NCI-H146 treated with DMSO at 0.1 percent for 48 hours (cell line): ENCODE results near the gene HSFX4.
"Not testable (repeated sequence)": the region's sequence is repeated elsewhere in the genome, so short reads cannot be mapped to it uniquely, and the experiment has no call there.

ENCODE experiments used
- DNase-seq: peaks from one replicate; lab custom pipeline; 2025; ENCODE audit not compliant: unreplicated experiment; lab: John Stamatoyannopoulos, UW

The HSFX4 gene, protein sequence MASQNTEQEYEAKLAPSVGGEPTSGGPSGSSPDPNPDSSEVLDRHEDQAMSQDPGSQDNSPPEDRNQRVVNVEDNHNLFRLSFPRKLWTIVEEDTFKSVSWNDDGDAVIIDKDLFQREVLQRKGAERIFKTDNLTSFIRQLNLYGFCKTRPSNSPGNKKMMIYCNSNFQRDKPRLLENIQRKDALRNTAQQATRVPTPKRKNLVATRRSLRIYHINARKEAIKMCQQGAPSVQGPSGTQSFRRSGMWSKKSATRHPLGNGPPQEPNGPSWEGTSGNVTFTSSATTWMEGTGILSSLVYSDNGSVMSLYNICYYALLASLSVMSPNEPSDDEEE

GRCh38 chrX:149929400-149929799 lies at the start of gene HSFX4:
HSFX4 (plus strand) TSS chrX:149929573; CDS start chrX:149929645, 72 bp downstream.
- DNase-seq = not testable (repeated sequence)

DNA sequence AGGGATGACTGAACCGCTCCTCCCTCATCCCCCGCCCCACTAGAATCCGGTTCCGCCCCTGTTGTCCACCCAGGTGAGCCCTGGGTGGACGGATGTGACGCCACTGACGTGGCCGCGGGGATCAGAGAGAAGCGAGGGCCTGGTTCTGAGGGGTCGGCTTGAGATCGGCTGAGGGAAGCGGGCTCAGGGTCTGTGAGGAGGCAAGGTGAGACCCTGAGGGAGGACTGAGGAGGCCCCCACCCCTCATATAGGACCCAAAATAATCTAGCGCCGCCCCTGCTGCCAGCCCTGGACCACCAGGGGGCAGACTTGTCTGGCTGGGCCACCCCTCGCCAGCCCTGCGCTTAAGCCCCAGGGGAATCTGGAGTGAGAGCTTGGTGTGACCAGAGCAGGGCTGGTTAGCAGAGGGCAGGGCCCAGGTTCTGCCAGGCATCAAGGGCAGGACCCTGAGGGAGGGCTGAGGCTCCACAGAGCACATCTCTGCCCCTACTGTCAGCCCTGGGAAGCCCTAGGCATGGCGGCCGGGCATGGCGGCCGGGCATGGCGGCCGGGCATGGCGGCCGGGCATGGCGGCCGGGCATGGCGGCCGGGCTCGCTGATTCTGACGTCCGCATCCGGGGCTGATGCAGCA lies 48.2 kb upstream of the HSFX4 start, which contains the start of gene MAGEA8:
Gene MAGEA8, plus strand, starts transcription at position 103 of the 631 bp plus-strand sequence. CDS start 3,090 bp downstream, outside the sequence.
- peak; percentile 38 for DNase-seq

- DNase-seq = not testable (repeated sequence)
These were observed 38.5 kb upstream of the HSFX4 start for GRCh38 chrX:149890828-149891227.

- no peak for DNase-seq
These were observed 30.8 kb upstream of the HSFX4 start for GRCh38 chrX:149898554-149898953.

- no peak for DNase-seq
These were observed 25.3 kb upstream of the HSFX4 start for GRCh38 chrX:149903889-149904748.

GRCh38 chrX:149908308-149908707 lies 21.1 kb upstream of the HSFX4 start:
- DNase-seq = no peak

DNA sequence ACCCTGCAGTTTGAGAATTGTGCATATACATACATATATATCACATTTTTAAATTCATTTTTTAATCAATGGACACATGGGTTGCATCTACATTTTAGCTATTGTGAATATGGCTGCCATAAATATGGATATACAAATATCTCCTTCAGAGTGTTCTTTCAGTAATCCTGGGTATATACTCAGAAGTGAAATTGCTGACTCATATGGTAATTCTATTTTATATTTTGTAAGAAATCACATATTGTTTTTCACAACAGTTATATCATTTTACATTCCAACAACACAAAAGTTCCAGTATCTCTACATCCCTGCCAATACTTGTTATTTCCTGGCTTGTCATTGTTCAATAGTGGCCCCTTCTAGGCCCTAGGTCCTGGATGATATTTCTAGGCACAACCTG lies 20.6 kb upstream of the HSFX4 start:
- DNase-seq = no peak

DNA sequence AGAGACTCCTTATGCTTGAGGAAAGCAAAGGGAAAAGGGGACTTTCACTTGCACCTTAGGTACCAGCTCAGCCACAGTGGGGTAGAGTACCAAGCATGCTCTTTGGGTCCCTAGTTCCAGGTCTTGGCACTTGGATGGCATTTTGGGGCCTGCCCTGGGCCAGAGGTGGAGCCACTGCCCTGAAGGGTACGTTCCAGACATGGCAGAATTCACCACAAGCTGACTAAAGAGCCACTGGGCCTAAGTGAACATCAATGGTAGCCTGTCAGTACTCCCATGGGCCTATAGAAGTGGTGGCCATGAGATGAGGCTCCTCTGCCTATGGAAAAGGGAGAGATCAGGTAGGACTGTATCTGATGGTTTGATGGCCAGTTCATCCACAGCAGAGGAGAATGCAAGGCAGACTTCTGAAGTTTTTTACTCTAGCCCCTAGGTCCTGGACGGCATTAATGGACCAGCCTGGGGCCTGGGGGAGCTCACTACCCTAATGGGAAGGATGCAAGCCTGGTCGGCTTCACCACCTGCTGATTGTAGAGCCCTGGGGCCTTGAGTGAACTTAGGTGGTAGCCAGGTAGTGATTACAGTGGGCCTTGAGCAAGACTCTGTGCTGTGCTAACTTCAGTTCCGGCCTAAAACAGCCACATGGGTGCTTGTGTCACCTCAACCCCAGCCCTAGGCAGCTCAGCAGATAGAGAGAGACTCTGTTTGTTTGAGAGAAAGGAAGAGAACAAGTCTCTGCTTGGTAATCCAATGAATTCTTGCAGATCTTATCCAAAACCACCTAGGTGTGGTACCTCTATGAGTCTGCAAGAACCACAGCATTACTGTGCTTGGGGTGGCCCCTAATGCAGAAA lies 19.8 kb upstream of the HSFX4 start:
- no peak for DNase-seq

DNA sequence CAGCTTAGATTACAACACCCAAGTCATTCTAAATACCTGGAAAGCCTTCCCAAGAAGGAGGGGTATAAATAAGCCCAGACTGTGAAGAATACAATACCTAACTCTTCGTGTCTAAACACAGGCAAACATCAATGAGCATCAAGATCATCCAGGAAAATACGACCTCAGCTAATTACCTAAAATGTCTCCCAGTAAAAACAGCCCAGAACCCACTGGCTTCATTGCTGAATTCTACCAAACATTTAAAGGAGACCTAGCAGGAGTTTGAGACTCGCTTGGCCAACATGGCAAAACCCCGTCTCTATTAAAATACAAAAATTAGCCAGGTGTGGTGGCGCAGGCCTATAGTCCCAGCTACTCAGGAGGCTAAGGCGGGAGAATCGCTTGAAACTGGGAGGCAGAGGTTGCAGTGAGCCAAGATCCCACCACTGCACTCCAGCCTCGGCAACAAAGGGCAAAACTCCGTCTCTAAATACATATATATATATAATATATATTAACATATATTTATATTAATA lies 19.1 kb upstream of the HSFX4 start:
- no peak for DNase-seq

DNA sequence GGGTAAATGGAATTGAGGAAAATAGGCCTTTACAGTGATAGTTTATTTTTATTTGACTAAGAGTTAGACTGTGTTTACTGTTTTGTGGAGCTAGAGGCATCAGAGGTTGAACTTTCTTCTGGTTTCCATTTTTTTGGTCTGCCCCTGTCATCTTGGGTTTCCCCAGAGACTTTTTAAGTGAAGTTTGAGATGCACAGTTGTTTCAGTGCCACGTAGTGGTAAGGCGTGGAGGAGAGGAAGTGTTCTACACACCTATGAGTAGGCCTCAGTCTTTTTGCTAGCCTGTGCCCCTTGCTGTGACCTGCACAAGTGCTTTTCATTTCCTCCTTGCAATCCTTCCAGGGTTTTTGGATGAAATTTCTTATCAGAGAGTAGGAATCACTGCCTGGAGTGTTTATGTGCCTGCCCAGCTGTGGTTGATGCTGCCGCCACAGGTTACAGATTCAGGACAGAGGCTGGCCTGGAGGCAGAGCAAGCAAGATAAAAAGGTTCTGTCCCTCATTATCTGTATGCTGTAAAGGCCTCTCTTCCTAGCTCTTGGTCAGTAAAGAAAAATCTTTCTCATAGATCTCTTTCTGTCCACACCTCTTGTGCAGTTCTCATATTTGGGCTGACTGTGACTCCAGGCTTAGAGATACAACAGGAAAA lies 12.5 kb upstream of the HSFX4 start:
- DNase-seq = no peak

- DNase-seq = not testable (repeated sequence)
These were observed 5.5 kb upstream of the HSFX4 start for GRCh38 chrX:149923836-149924235.

GRCh38 chrX:149924434-149924833 lies 4.9 kb upstream of the HSFX4 start:
- not testable (repeated sequence) for DNase-seq

DNA sequence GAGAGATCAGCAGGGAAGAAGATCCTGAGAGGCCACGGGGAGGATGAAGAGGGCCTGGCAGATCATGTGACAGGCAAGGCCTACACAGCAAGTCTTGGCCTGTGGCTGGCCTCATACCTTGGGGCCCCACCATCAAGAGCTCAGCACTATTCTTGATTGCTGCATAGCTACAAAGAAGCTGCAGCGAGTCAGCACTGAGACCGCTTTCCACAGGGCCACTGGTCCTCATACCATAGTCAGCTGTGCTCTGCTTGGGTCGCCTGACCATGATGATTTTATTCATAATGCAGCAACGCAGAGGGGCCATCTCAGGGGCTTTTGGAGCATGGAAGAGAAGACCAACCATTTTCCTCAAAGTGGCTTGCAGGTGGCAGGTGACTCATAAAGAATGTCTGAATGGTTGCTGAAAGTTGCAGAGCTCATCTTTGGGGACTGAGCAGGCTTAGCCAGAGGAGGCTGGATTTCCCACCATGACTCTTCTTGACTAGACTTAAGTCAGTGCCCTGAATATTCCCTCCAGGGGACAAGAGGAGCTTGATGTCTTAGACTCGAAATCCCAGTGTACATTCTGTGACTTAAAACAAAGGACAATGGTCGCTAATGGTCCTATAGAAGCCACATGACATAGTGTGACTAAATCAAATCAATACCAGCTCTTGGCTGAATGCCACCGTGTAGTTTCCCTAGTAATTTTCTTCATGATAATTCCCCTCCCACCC lies 2.0 kb upstream of the HSFX4 start:
- not testable (repeated sequence) for DNase-seq

DNA sequence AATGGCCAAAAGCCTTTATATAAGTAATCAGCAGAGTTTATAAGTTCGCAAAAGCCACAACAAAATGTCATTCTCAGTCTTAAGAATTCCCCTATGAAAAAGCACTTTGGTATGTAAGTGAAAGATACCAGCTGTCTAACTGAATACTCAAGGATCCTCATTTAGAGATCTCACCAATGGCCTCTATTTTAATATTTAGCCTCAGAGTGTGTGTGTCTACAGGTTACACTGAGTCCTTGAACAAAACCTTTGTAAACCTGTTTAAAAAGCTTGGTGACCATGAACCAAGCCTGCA lies 1.5 kb upstream of the HSFX4 start:
- DNase-seq = not testable (repeated sequence)

DNA sequence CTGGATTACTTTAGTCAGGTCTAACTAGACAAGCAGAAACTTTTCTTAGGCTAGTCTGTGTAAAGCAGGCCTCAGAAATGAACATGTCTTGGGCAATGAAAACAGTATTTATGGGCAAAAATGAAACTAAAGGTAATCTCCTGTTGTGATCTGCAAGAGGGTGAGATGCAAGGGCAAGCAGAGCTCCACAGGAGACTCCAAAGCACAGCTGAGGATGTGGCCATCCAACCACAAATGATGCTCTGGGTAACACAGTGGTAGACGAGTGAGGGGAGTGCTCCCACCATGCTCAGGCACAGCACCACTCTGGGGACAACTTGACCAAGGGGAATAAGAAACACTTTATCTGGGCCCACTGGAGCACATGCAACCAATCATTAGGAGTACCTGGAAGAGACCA lies 738 bp upstream of the HSFX4 start:
- not testable (repeated sequence) for DNase-seq

DNA sequence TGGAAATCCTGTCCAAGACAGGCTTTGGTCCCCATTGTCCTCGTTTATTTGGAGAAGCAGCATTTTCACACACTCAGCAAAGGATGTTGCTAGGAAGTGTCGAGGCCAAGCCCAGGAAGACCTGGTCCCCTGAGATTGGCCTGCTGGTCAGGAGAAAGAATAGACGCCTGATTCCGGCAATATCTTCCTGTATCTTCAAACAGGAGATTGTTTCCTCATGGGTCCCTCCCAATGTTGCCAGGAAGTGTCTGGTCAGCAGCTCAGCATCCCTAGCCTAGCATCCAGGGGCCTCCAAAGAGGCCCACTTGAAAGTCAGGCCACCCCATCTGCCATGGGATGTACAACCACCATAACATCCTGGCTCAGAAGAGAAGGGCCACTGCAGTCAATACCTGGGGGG lies 2.0 kb downstream of the HSFX4 start:
- DNase-seq = not testable (repeated sequence)

DNA sequence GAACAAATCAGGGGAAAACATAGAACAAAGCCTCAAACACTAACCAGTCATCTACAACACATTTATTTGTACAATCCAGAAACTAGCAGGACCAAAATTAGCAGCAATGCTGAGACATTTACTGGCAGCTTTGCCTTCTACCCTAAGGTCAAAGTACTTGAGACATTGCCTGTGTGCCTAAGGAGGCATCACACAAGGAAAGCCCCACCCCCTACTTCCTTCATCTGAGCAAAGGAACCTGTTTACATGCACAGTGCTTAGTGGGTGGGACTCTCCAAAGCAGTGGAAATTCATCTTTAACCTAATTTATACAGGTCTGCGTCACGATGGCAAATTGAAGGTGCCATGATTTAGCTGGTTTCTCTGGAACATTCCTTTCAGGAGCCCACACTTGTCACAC lies 2.8 kb downstream of the HSFX4 start:
- not testable (repeated sequence) for DNase-seq

- not testable (repeated sequence) for DNase-seq
These were observed 3.6 kb downstream of the HSFX4 start for GRCh38 chrX:149932970-149933369.

DNA sequence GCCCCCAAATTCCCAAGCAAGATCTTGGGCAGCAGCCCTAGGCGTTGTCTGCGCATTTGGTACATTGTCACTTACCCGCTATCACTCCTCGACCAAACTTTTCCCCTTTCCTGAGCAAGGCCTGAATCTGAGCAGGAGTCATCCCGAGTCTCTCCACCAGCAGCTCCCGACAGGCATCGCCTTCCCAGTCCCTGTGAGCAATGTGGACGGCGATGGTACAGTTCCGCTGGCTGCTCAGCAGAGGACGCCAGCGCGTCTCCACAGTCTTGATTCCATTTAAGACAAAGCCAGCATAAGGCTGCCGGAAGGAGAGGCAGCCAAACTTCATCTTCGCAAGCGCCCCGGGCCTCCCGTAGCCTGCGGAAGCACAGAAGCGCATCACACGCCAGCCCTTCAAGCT lies 4.2 kb downstream of the HSFX4 start:
- DNase-seq = not testable (repeated sequence)
